Suprapubic skin (tissue), 4 donors: ENCODE data around the gene AKR1E2. TPM values are rescaled to one million over a fixed set of nuclear protein-coding genes. Genes with fewer than 3 reads are reported as not detected.

Experiments
- DNase-seq, 2 donors: peaks; one replicate each; pipeline ENCODE4 v3.0.0-alpha.2; 2019; ENCODE audit warnings: low spot score in 2 of 2
- H3K27ac ChIP-seq: fragments of 200-600 bp; sonication (generic); one replicate; pipeline ENCODE4 v1.5.1; 2019
- H3K27me3 ChIP-seq: fragments of 200-600 bp; sonication (generic); one replicate; pipeline ENCODE4 v1.5.1; 2019
- H3K36me3 ChIP-seq: fragments of 200-600 bp; sonication (generic); one replicate; pipeline ENCODE4 v1.5.1; 2019
- H3K4me1 ChIP-seq: fragments of 200-600 bp; sonication (generic); one replicate; pipeline ENCODE4 v1.5.1; 2019
- H3K4me3 ChIP-seq: fragments of 200-600 bp; sonication (generic); one replicate; pipeline ENCODE4 v1.5.1; 2019; ENCODE audit warnings: mild to moderate bottlenecking
- H3K9me3 ChIP-seq: fragments of 200-600 bp; sonication (generic); one replicate; pipeline ENCODE4 v1.5.1; 2019
- CTCF ChIP-seq, 2 donors: fragments of 200-600 bp in 1 of 2; fragments of 450-650 bp in 1 of 2; sonication (generic) in 1 of 2; IDR thresholded peaks; one replicate each; pipeline ENCODE4 v1.5.1; 2016 to 2019; ENCODE audit warnings: antibody characterized with exemption in 2 of 2, mild to moderate bottlenecking in 1 of 2, moderate library complexity in 1 of 2
- EP300 ChIP-seq: sonication (generic); formaldehyde crosslinking; IDR thresholded peaks from one replicate; pipeline ENCODE4 v1.6.1; 2017; ENCODE audit warnings: antibody characterized with exemption
- POLR2A ChIP-seq, 2 donors: fragments of 450-650 bp; IDR thresholded peaks; one replicate each; pipeline ENCODE4 v1.6.1; 2017; ENCODE audit warnings: antibody characterized with exemption in 2 of 2, mild to moderate bottlenecking in 2 of 2, moderate library complexity in 2 of 2
- POLR2AphosphoS5 ChIP-seq, 3 donors: sonication (generic); formaldehyde crosslinking; IDR thresholded peaks; one replicate each; pipeline ENCODE4 v1.6.1; 2017; ENCODE audit warnings: antibody characterized with exemption in 3 of 3
- WGBS: methylation state at CpG from one replicate; pipeline ENCODE4 v1.1.5; 2018; 5-methylcytosine and 5-hydroxymethylcytosine counted together
- total RNA-seq, 4 donors: library from RNA; depleted of rRNA; stranded (reverse); fragments of >200 nt; gene quantifications; one replicate each; pipeline ENCODE4 v1.1.0, GENCODE V29; 2016

Gene AKR1E2
- total RNA-seq, 4 donors from 2014 or later, result 1.9 to 6.7 (median 4.3) TPM

- no peaks in the 10 kb centered on the region for H3K36me3 ChIP-seq
- H3K9me3 ChIP-seq, result no peaks in the 10 kb centered on the region
- peaks cover 40% of the 10 kb centered on the region for H3K4me1 ChIP-seq
- 92% methylated on average over 5 of the region's 5 CpGs for WGBS
- TF ChIP-seq EP300 (no peak), CTCF (IDR thresholded peaks at IDR 0.05) (no peak), POLR2A (IDR thresholded peaks at IDR 0.05) (no peak), POLR2AphosphoS5 (IDR thresholded peaks at IDR 0.05) (no peak)
- no peaks in the 10 kb centered on the region for H3K27me3 ChIP-seq
- no peak for DNase-seq
- no peak overlapping the region for H3K27ac ChIP-seq
- no peak overlapping the region for H3K4me3 ChIP-seq
These were observed 23.0 kb downstream of the AKR1E2 start for GRCh38 chr10:4849042-4849402.

- no peak for TF ChIP-seq POLR2AphosphoS5 (IDR thresholded peaks at IDR 0.05)
- TF ChIP-seq CTCF (IDR thresholded peaks at IDR 0.05), result peak; percentile 95 to 99
- peak overlapping the region; percentile 29 for H3K27ac ChIP-seq
- DNase-seq, result peak; percentile 93 to 94
- H3K9me3 ChIP-seq, result no peaks in the 10 kb centered on the region
- no peaks in the 10 kb centered on the region for H3K27me3 ChIP-seq
- no peaks in the 10 kb centered on the region for H3K36me3 ChIP-seq
- H3K4me3 ChIP-seq, result no peak overlapping the region
- H3K4me1 ChIP-seq, result peaks cover 40% of the 10 kb centered on the region
- WGBS, result 4% methylated on average over 12 of the region's 12 CpGs
These were observed 23.7 kb downstream of the AKR1E2 start for GRCh38 chr10:4849555-4850242.

- peak overlapping the region; percentile 29 for H3K27ac ChIP-seq
- H3K27me3 ChIP-seq, result no peaks in the 10 kb centered on the region
- DNase-seq, result no peak
- no peak for TF ChIP-seq POLR2AphosphoS5 (IDR thresholded peaks at IDR 0.05)
- no peak for TF ChIP-seq CTCF (IDR thresholded peaks at IDR 0.05)
- TF ChIP-seq POLR2A (IDR thresholded peaks at IDR 0.05), result no peak
- no peak for TF ChIP-seq EP300
- H3K4me1 ChIP-seq, result peaks cover 40% of the 10 kb centered on the region
- no peak overlapping the region for H3K4me3 ChIP-seq
- no peaks in the 10 kb centered on the region for H3K36me3 ChIP-seq
- no peaks in the 10 kb centered on the region for H3K9me3 ChIP-seq
- 75% methylated on average over 7 of the region's 7 CpGs for WGBS
These were observed 24.4 kb downstream of the AKR1E2 start for GRCh38 chr10:4850397-4850796.

GRCh38 chr10:4851176-4851575 is 25.2 kb downstream of the AKR1E2 start:
- H3K4me1 ChIP-seq, result peaks cover 40% of the 10 kb centered on the region
- TF ChIP-seq POLR2AphosphoS5 (IDR thresholded peaks at IDR 0.05) (no peak), CTCF (IDR thresholded peaks at IDR 0.05) (no peak), POLR2A (IDR thresholded peaks at IDR 0.05) (no peak), EP300 (no peak)
- H3K9me3 ChIP-seq, result no peaks in the 10 kb centered on the region
- WGBS, result 80% methylated on average over 5 of the region's 5 CpGs
- no peak for DNase-seq
- no peaks in the 10 kb centered on the region for H3K27me3 ChIP-seq
- no peaks in the 10 kb centered on the region for H3K36me3 ChIP-seq
- no peak overlapping the region for H3K27ac ChIP-seq
- H3K4me3 ChIP-seq, result no peak overlapping the region

- H3K27ac ChIP-seq, result no peak overlapping the region
- no peaks in the 10 kb centered on the region for H3K9me3 ChIP-seq
- H3K4me1 ChIP-seq, result peaks cover 40% of the 10 kb centered on the region
- no peak overlapping the region for H3K4me3 ChIP-seq
- no peaks in the 10 kb centered on the region for H3K36me3 ChIP-seq
- no peak for DNase-seq
- no peaks in the 10 kb centered on the region for H3K27me3 ChIP-seq
- peak in 1 of 3 donors; percentile 24 for TF ChIP-seq POLR2AphosphoS5 (IDR thresholded peaks at IDR 0.05)
- no peak for TF ChIP-seq EP300
- 20% methylated on average over 6 of the region's 6 CpGs for WGBS
These were observed 25.8 kb downstream of the AKR1E2 start for GRCh38 chr10:4851846-4852245.
